K562 (cell line): Measurements from ENCODE around the gene KCNK16. TPM values are rescaled to one million over a fixed set of nuclear protein-coding genes. Genes with fewer than 3 reads are reported as not detected.

ENCODE experiments used
- ATAC-seq: fragments of 200-7000 bp; cut with Tn5 transposase; 3 replicates; pipeline ENCODE4 v1.9.1; 2020; ENCODE audit warnings: moderate library complexity
- BruUV-seq: library from RNA; stranded (reverse); fragments of 400-500 nt; replicated peaks from 2 replicates; lab custom pipeline; 2021; lab: Mats Ljungman, UMichigan
- CTCF ChIA-PET: fragments of 300-600 bp; formaldehyde crosslinking; extraction: SDS; loops from one replicate; lab custom pipeline; 2021; ENCODE audit warnings: low intra/inter-chr PET ratio; lab: Yijun Ruan, JAX
- POLR2A ChIA-PET: fragments of 300-600, 350-650 bp; sonication (Branson Sonifier 250); formaldehyde crosslinking; extraction: SDS; loops from one replicate; lab custom pipeline; 2021; ENCODE audit warnings: antibody characterized with exemption, inconsistent platforms; lab: Yijun Ruan, JAX
- DNase-seq, 4 experiments: peaks; one replicate each; pipeline versions ENCODE4 v3.0.0 to v3.0.0-alpha.2; 2011 to 2018; ENCODE audit warnings: low spot score in 3 of 4, mixed read lengths in 3 of 4; ENCODE audit errors: extremely low read depth in 1 of 4
- FAIRE-seq: peaks from 2 replicates; lab custom pipeline; 2011; peaks lifted over from hg19 to GRCh38; lab: Jason Lieb, UNC
- H2AFZ ChIP-seq: 2 replicates; pipeline ENCODE4 v1.6.0; 2011; ENCODE audit warnings: low read depth, low read length, control low read depth, inconsistent platforms
- H3K27ac ChIP-seq: fragments of 200-600 bp; 3 replicates; pipeline ENCODE4 v1.8.0; 2011; ENCODE audit warnings: low read depth, mild to moderate bottlenecking, control low read depth, inconsistent platforms, low read length, moderate library complexity, mixed read lengths; ENCODE audit errors: extremely low read depth
- H3K27me3 ChIP-seq, 2 experiments: fragments of 300-600 bp in 1 of 2; 2 replicates in 1 of 2; 3 replicates in 1 of 2; pipeline versions ENCODE4 v1.6.0 to v1.8.0; 2011; ENCODE audit warnings: inconsistent platforms in 2 of 2, low read length in 2 of 2, mild to moderate bottlenecking in 1 of 2, mixed read lengths in 1 of 2, moderate library complexity in 1 of 2; ENCODE audit not compliant: control insufficient read depth in 2 of 2, insufficient read depth in 2 of 2
- H3K36me3 ChIP-seq: fragments of 300-600 bp; 3 replicates; pipeline ENCODE4 v1.8.0; 2011; ENCODE audit warnings: mild to moderate bottlenecking, low read length, inconsistent platforms; ENCODE audit not compliant: control insufficient read depth, insufficient read depth
- H3K4me1 ChIP-seq, 2 experiments: fragments of 200-600 bp in 1 of 2; replicated peaks in 1 of 2; 2 replicates in 1 of 2; 3 replicates in 1 of 2; pipeline versions ENCODE4 v1.5.1 to v1.8.0; 2011; ENCODE audit warnings: inconsistent platforms in 2 of 2, low read length in 2 of 2, mild to moderate bottlenecking in 1 of 2, mixed read lengths in 1 of 2, moderate library complexity in 1 of 2; ENCODE audit not compliant: control insufficient read depth in 2 of 2, insufficient read depth in 2 of 2
- H3K4me2 ChIP-seq: 2 replicates; pipeline ENCODE4 v1.6.1; 2011; ENCODE audit warnings: low read length, control low read depth, inconsistent platforms, mixed read lengths; ENCODE audit not compliant: insufficient read depth
- H3K4me3 ChIP-seq: fragments of 200-600 bp; sonication (generic), shearing (Covaris generic); 2 replicates; pipeline ENCODE4 v1.5.1; 2016; ENCODE audit warnings: control low read depth, inconsistent platforms
- H3K79me2 ChIP-seq: fragments of 200-600 bp; 3 replicates; pipeline ENCODE4 v1.8.0; 2011; ENCODE audit warnings: low read length, inconsistent platforms; ENCODE audit not compliant: control insufficient read depth, insufficient read depth
- H3K9ac ChIP-seq, 2 experiments: 2 replicates each; pipeline versions ENCODE4 v1.6.0 to v1.6.1; 2011; ENCODE audit warnings: low read depth in 2 of 2, low read length in 2 of 2, control low read depth in 1 of 2, inconsistent platforms in 1 of 2, mild to moderate bottlenecking in 1 of 2, mixed read lengths in 1 of 2; ENCODE audit not compliant: insufficient read depth in 1 of 2
- H3K9me1 ChIP-seq: one replicate; pipeline ENCODE4 v1.6.0; 2011; ENCODE audit warnings: inconsistent platforms, mild to moderate bottlenecking, low read length, moderate library complexity; ENCODE audit not compliant: control insufficient read depth, insufficient read depth
- H3K9me3 ChIP-seq: replicated peaks from 2 replicates; pipeline ENCODE4 v1.5.1; 2011; ENCODE audit warnings: low read depth, low read length, inconsistent platforms; ENCODE audit not compliant: control insufficient read depth, insufficient read depth
- H4K20me1 ChIP-seq: replicated peaks from 2 replicates; pipeline ENCODE4 v1.6.1; 2011; ENCODE audit warnings: low read length, inconsistent platforms, mixed read lengths; ENCODE audit not compliant: control insufficient read depth, insufficient read depth
- NCOR1 ChIP-seq: fragments of 450-650 bp; IDR thresholded peaks from 2 replicates; pipeline ENCODE4 v1.6.1; 2016; ENCODE audit warnings: mild to moderate bottlenecking, moderate library complexity
- ZKSCAN3 ChIP-seq: fragments of 250-450 bp; sonication (Bioruptor Pico); IDR thresholded peaks from 2 replicates; pipeline ENCODE4 v1.4.0; 2020
- WGBS: fragments of 100-300 bp; shearing (Covaris generic); methylation state at CpG from one replicate; pipeline ENCODE4 v1.1.6; 2016; ENCODE audit warnings: low coverage, mixed read lengths; ENCODE audit not compliant: insufficient coverage; ENCODE audit errors: missing lambda C conversion rate; 5-methylcytosine and 5-hydroxymethylcytosine counted together
- in situ Hi-C: fragments of 300-500 bp; cut with MboI; formaldehyde crosslinking; loops from 4 replicates; pipeline ENCODE4 v1.15.0; 2018; ENCODE audit warnings: inconsistent platforms, mixed read lengths
- intact Hi-C: fragments of 100-400 bp; cut with micrococcal nuclease; formaldehyde crosslinking; loops from 2 replicates; pipeline ENCODE4 v1.14.2; 2022
- polyA plus RNA-seq, 8 experiments: library from polyadenylated mRNA; depleted of rRNA in 4 of 8; stranded (reverse) in 5 of 8; unstranded in 3 of 8; fragments of >200 nt; fragmentation: Nextera tagmentation in 2 of 8; fragmentation: Illumina TruSeq in 1 of 8; extraction: Ambion mirVana in 2 of 8; extraction: Trizol in 1 of 8; gene quantifications; 2 replicates each; pipeline versions ENCODE4 v1.2.1 to v1.2.3, GENCODE V29; 2011 to 2014; ENCODE audit warnings: inconsistent platforms in 1 of 8, missing spikeins in 1 of 8
- total RNA-seq, 7 experiments: library from RNA; depleted of rRNA in 6 of 7; stranded (reverse); fragments of >200 nt in 6 of 7; fragmentation: Illumina TruSeq in 2 of 7; extraction: Trizol in 2 of 7; gene quantifications; 2 replicates each; pipeline versions ENCODE4 v1.2.1 to v1.2.3, GENCODE V29; 2011 to 2021; ENCODE audit warnings: low replicate concordance in 1 of 7
- TF ChIP-seq, protein P1 (sequence below): sonication (generic); formaldehyde crosslinking; IDR thresholded peaks from 2 replicates; pipeline ENCODE4 v1.4.0; 2020; ENCODE audit warnings: mild to moderate bottlenecking, missing genetic modification reagents
- TF ChIP-seq, protein P2 (sequence below): IDR thresholded peaks from 2 replicates; pipeline ENCODE4 v1.6.1; 2014; ENCODE audit warnings: antibody characterized with exemption
- TF ChIP-seq, protein P3 (sequence below): sonication (generic); formaldehyde crosslinking; IDR thresholded peaks from 2 replicates; pipeline ENCODE4 v1.8.0; 2022; ENCODE audit warnings: mild to moderate bottlenecking, missing genetic modification reagents

Gene KCNK16
- total and polyA plus RNA-seq, 9 of the 15 experiments (the other 6 are each of a cell fraction or from before 2014, with no cell fraction given) = not detected

DNA sequence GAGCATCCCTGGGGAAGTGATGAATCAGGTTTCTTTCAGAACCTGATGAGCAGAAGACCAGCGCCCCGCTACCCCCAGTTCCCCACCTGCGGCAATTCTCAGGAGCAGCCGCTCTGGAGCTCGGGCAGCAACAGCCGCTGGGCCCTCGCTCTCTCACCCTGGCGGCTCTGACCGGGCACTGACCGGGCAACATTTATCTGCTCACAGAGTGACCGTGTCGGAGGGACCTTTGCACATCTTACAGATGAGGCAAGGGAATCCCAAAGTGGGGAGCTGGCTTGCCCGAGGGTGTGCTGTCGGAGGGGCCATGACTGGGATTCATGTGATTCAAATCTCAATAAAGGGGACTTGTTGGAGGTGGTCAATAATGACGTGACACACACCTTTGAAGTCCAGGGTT, 26.2 kb upstream of the KCNK16 start:
- WGBS = under 1% methylated on average over 15 of the region's 15 CpGs
- Histone ChIP-seq H3K4me1 (no peaks in the 10 kb centered on the region), H3K9me1 (no peaks in the 10 kb centered on the region), H3K4me3 (no peak overlapping the region), H2AFZ (no peak overlapping the region), H3K4me2 (no peak overlapping the region), H4K20me1 (peaks cover 6% of the 10 kb centered on the region; the same call in 1 of the 2 replicates), H3K9ac (no peak overlapping the region), H3K27ac (no peak overlapping the region), H3K27me3 (peaks cover 20 to 34% of the 10 kb centered on the region in 2 experiments; a peak in 4 of 5 replicates), H3K79me2 (no peaks in the 10 kb centered on the region), H3K9me3 (no peaks in the 10 kb centered on the region), H3K36me3 (no peaks in the 10 kb centered on the region)
- DNase-seq = no peak
- CTCF ChIA-PET = no interaction called here
- intact Hi-C loops (loop anchor here (5.0 kb wide), 2 partner anchors 544 to 959 kb away; no protein-coding TSS in a partner anchor), in situ Hi-C loops (no loop called here)
- FAIRE-seq = no peak
- TF ChIP-seq ZKSCAN3 (no peak), NCOR1 (no peak)
- TF ChIP-seq, protein P1, sequence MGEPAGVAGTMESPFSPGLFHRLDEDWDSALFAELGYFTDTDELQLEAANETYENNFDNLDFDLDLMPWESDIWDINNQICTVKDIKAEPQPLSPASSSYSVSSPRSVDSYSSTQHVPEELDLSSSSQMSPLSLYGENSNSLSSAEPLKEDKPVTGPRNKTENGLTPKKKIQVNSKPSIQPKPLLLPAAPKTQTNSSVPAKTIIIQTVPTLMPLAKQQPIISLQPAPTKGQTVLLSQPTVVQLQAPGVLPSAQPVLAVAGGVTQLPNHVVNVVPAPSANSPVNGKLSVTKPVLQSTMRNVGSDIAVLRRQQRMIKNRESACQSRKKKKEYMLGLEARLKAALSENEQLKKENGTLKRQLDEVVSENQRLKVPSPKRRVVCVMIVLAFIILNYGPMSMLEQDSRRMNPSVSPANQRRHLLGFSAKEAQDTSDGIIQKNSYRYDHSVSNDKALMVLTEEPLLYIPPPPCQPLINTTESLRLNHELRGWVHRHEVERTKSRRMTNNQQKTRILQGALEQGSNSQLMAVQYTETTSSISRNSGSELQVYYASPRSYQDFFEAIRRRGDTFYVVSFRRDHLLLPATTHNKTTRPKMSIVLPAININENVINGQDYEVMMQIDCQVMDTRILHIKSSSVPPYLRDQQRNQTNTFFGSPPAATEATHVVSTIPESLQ (CRISPR knock-in tag) = no peak
- TF ChIP-seq, protein P2, sequence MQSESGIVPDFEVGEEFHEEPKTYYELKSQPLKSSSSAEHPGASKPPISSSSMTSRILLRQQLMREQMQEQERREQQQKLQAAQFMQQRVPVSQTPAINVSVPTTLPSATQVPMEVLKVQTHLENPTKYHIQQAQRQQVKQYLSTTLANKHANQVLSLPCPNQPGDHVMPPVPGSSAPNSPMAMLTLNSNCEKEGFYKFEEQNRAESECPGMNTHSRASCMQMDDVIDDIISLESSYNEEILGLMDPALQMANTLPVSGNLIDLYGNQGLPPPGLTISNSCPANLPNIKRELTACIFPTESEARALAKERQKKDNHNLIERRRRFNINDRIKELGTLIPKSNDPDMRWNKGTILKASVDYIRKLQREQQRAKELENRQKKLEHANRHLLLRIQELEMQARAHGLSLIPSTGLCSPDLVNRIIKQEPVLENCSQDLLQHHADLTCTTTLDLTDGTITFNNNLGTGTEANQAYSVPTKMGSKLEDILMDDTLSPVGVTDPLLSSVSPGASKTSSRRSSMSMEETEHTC = no peak
- TF ChIP-seq, protein P3, sequence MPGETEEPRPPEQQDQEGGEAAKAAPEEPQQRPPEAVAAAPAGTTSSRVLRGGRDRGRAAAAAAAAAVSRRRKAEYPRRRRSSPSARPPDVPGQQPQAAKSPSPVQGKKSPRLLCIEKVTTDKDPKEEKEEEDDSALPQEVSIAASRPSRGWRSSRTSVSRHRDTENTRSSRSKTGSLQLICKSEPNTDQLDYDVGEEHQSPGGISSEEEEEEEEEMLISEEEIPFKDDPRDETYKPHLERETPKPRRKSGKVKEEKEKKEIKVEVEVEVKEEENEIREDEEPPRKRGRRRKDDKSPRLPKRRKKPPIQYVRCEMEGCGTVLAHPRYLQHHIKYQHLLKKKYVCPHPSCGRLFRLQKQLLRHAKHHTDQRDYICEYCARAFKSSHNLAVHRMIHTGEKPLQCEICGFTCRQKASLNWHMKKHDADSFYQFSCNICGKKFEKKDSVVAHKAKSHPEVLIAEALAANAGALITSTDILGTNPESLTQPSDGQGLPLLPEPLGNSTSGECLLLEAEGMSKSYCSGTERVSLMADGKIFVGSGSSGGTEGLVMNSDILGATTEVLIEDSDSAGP (CRISPR knock-in tag) = no peak
- ATAC-seq = no peak
- no TSS peak for BruUV-seq
- POLR2A ChIA-PET = interaction anchor here (0.6 kb wide), 1 partner anchor 481 kb away, joined by 3 read pairs; no protein-coding TSS in a partner anchor
